GM12878 (cell line): ENCODE measurements around the gene FRMPD2. TPM values are rescaled to one million over a fixed set of nuclear protein-coding genes. Genes with fewer than 3 reads are reported as not detected.

ENCODE experiments used
- ATAC-seq: fragments of 200-7000 bp; cut with Tn5 transposase; 3 replicates; pipeline ENCODE4 v1.9.1; 2020; ENCODE audit warnings: mild to moderate bottlenecking, moderate library complexity
- BruUV-seq: library from RNA; stranded (reverse); fragments of 400-500 nt; replicated peaks from 2 replicates; lab custom pipeline; 2021; lab: Mats Ljungman, UMichigan
- CTCF ChIA-PET: fragments of 300-600 bp; sonication (Branson Sonifier 250); formaldehyde crosslinking; extraction: SDS; loops from one replicate; lab custom pipeline; 2021; ENCODE audit warnings: inconsistent platforms; lab: Yijun Ruan, JAX
- POLR2A ChIA-PET: fragments of 350-600 bp; formaldehyde crosslinking; extraction: SDS; loops from one replicate; lab custom pipeline; 2021; ENCODE audit warnings: inconsistent platforms; lab: Charles Lee
- RAD21 ChIA-PET: fragments of 300-600 bp; sonication (Branson Sonifier 250); formaldehyde crosslinking; loops from one replicate; lab custom pipeline; 2023; ENCODE audit warnings: antibody characterized with exemption; ENCODE audit not compliant: unreplicated experiment; lab: Charles Lee
- SMC1A ChIA-PET: fragments of 300-600 bp; sonication (Branson Sonifier 250); formaldehyde crosslinking; loops from one replicate; lab custom pipeline; 2023; ENCODE audit not compliant: unreplicated experiment, uncharacterized antibody; lab: Charles Lee
- DNase-seq: peaks from one replicate; pipeline ENCODE4 v3.0.0-alpha.2; 2011; ENCODE audit warnings: low read depth, low spot score
- FAIRE-seq: peaks from 3 replicates; lab custom pipeline; 2011; peaks lifted over from hg19 to GRCh38; lab: Jason Lieb, UNC
- H2AFZ ChIP-seq: 2 replicates; pipeline ENCODE4 v1.6.0; 2011; ENCODE audit warnings: low read depth, low read length, control low read depth; ENCODE audit not compliant: control insufficient read depth
- H3K27ac ChIP-seq: 2 replicates; pipeline ENCODE4 v1.5.1; 2011; ENCODE audit warnings: control low read depth; ENCODE audit not compliant: control insufficient read depth, insufficient read depth
- H3K27me3 ChIP-seq, 2 experiments: replicated peaks in 1 of 2; 2 replicates each; pipeline versions ENCODE4 v1.6.0 to v1.6.1; 2011; ENCODE audit warnings: low read length in 1 of 2; ENCODE audit not compliant: control insufficient read depth in 2 of 2, insufficient read depth in 2 of 2
- H3K36me3 ChIP-seq, 2 experiments: 2 replicates each; pipeline ENCODE4 v1.5.1; 2011; ENCODE audit warnings: low read length in 1 of 2; ENCODE audit not compliant: control insufficient read depth in 2 of 2, insufficient read depth in 2 of 2
- H3K4me1 ChIP-seq: 2 replicates; pipeline ENCODE4 v1.6.1; 2011; ENCODE audit warnings: mild to moderate bottlenecking, low read length, moderate library complexity, mixed read lengths; ENCODE audit not compliant: control insufficient read depth, insufficient read depth
- H3K4me2 ChIP-seq: 2 replicates; pipeline ENCODE4 v1.6.0; 2011; ENCODE audit warnings: control low read depth; ENCODE audit not compliant: control insufficient read depth, insufficient read depth
- H3K4me3 ChIP-seq: fragments of 200-600 bp; sonication (generic); 2 replicates; pipeline ENCODE4 v1.5.1; 2016
- H3K79me2 ChIP-seq: 2 replicates; pipeline ENCODE4 v1.6.0; 2011; ENCODE audit warnings: low read length; ENCODE audit not compliant: control insufficient read depth, insufficient read depth
- H3K9ac ChIP-seq: 2 replicates; pipeline ENCODE4 v1.8.0; 2011; ENCODE audit warnings: low read length, control low read depth, mixed read lengths; ENCODE audit not compliant: control insufficient read depth, insufficient read depth
- H3K9me3 ChIP-seq: replicated peaks from 3 replicates; pipeline ENCODE4 v1.5.1; 2011; ENCODE audit warnings: mild to moderate bottlenecking, low read length; ENCODE audit not compliant: control insufficient read depth, insufficient read depth
- H4K20me1 ChIP-seq: 2 replicates; pipeline ENCODE4 v1.6.0; 2011; ENCODE audit not compliant: control insufficient read depth, insufficient read depth
- CEBPB ChIP-seq, 2 experiments: fragments of 150-350 bp in 1 of 2; IDR thresholded peaks; 2 replicates each; pipeline ENCODE4 v1.6.1; 2012 to 2014; ENCODE audit warnings: low read depth in 2 of 2, low read length in 2 of 2, borderline replicate concordance in 1 of 2, inconsistent platforms in 1 of 2
- CHD1 ChIP-seq: IDR thresholded peaks from 2 replicates; pipeline ENCODE4 v1.6.1; 2012; ENCODE audit warnings: low read depth, low read length, improper control_type of control experiment
- IKZF2 ChIP-seq, 2 experiments: fragments of 450-650 bp; IDR thresholded peaks; 2 replicates each; pipeline ENCODE4 v1.6.1; 2017; ENCODE audit warnings: mild to moderate bottlenecking in 2 of 2, moderate library complexity in 2 of 2
- POLR2A ChIP-seq: IDR thresholded peaks from 2 replicates; pipeline ENCODE4 v1.6.1; 2011; ENCODE audit warnings: low read depth, mild to moderate bottlenecking, low read length
- SREBF1 ChIP-seq: IDR thresholded peaks from 2 replicates; pipeline ENCODE4 v1.6.1; 2012; ENCODE audit warnings: mild to moderate bottlenecking, low read length
- STAT1 ChIP-seq: fragments of 450-650 bp; conservative IDR thresholded peaks from 2 replicates; pipeline ENCODE4 v1.6.1; 2014; ENCODE audit warnings: antibody characterized with exemption, mild to moderate bottlenecking
- WGBS: methylation state at CpG from one replicate; pipeline ENCODE4 v1.1.6; 2016; ENCODE audit warnings: low lambda C conversion rate; ENCODE audit not compliant: insufficient replicate concordance, insufficient coverage; ENCODE audit errors: missing lambda C conversion rate; 5-methylcytosine and 5-hydroxymethylcytosine counted together
- in situ Hi-C: fragments of 300-500 bp; cut with MboI; formaldehyde crosslinking; loops from 9 replicates; pipeline ENCODE4 v1.14.3; 2018; ENCODE audit warnings: mixed read lengths
- intact Hi-C: fragments of 100-400 bp; cut with micrococcal nuclease; formaldehyde crosslinking; loops from one replicate; pipeline ENCODE4 v1.14.2; 2022; ENCODE audit not compliant: unreplicated experiment
- polyA plus RNA-seq, 11 experiments: library from polyadenylated mRNA; depleted of rRNA in 4 of 11; unstranded in 6 of 11; stranded (reverse) in 5 of 11; fragments of >200 nt; fragmentation: Nextera tagmentation in 4 of 11; fragmentation: Illumina TruSeq in 1 of 11; extraction: Ambion mirVana in 4 of 11; extraction: Trizol in 1 of 11; gene quantifications; 1 replicate in 1 of 11; 2 replicates in 10 of 11; pipeline versions ENCODE4 v1.2.1 to v1.2.3, GENCODE V29; 2011 to 2016; ENCODE audit warnings: inconsistent platforms in 2 of 11, missing spikeins in 2 of 11, low read depth in 1 of 11
- total RNA-seq, 4 experiments: library from RNA; depleted of rRNA in 3 of 4; stranded (reverse); fragments of >200 nt in 3 of 4; fragmentation: Illumina TruSeq in 1 of 4; extraction: Trizol in 1 of 4; gene quantifications; 2 replicates each; pipeline versions ENCODE4 v1.2.1 to v1.2.3, GENCODE V29; 2013 to 2021
- TF ChIP-seq, protein P1 (sequence below): IDR thresholded peaks from 2 replicates; pipeline ENCODE4 v1.6.1; 2012; ENCODE audit warnings: improper control_type of control experiment, low read depth, low read length; ENCODE audit not compliant: insufficient replicate concordance
- TF ChIP-seq, protein P2 (sequence below): fragments of 450-650 bp; IDR thresholded peaks from 2 replicates; pipeline ENCODE4 v1.6.1; 2017; ENCODE audit warnings: mild to moderate bottlenecking, moderate library complexity

FRMPD2 gene
- total and polyA plus RNA-seq, 10 of the 15 experiments (the other 5 are each of a cell fraction or from before 2014, with no cell fraction given), result 0.38 to 5.7 (median 1.4) TPM

DNA sequence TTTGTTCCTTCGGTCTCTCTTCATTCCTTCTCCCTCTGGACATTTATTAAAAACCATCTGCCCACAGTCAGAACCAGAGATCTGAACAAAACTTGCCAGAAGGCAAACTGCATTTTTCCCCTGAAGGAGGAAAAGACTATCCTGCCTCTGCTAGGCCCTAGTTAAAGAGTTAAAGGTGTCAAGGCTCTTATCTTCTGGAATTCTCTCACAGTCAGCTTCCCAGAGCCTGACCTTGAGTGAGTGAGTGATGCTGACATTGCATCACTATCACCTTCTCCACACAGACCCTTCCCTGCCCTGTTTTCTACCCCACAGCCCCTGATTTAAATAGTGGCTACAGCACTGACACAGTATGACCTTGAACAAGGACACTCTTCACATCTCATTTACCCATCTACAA, 16.4 kb downstream of the FRMPD2 start:
- in situ Hi-C loops, result no loop called here
- H3K4me3 ChIP-seq, result no peak overlapping the region
- H3K4me2 ChIP-seq, result no peak overlapping the region
- no peaks in the 10 kb centered on the region for H3K79me2 ChIP-seq
- intact Hi-C loops, result no loop called here
- BruUV-seq, result no TSS peak
- WGBS, result 47% methylated on average over 1 of the region's 1 CpG
- H3K4me1 ChIP-seq, result no peaks in the 10 kb centered on the region
- CTCF ChIA-PET, result interaction anchor here (1.6 kb wide), 1 partner anchor 13 kb away, joined by 3 read pairs; no protein-coding TSS in a partner anchor
- H3K9ac ChIP-seq, result no peak overlapping the region
- H3K27me3 ChIP-seq, result no peaks in the 10 kb centered on the region
- DNase-seq, result no peak
- no peaks in the 10 kb centered on the region for H3K36me3 ChIP-seq
- H2AFZ ChIP-seq, result no peak overlapping the region
- H3K9me3 ChIP-seq, result no peaks in the 10 kb centered on the region; the same call in 2 of the 3 replicates
- RAD21 ChIA-PET, result no interaction called here
- POLR2A ChIA-PET, result no interaction called here
- SMC1A ChIA-PET, result interaction anchor here (0.5 kb wide), 1 partner anchor 46 kb away, joined by 3 read pairs; no protein-coding TSS in a partner anchor
- FAIRE-seq, result no peak
- no peak overlapping the region for H3K27ac ChIP-seq
- TF ChIP-seq POLR2A, result no peak
- TF ChIP-seq CHD1, result no peak
- TF ChIP-seq, protein P1, sequence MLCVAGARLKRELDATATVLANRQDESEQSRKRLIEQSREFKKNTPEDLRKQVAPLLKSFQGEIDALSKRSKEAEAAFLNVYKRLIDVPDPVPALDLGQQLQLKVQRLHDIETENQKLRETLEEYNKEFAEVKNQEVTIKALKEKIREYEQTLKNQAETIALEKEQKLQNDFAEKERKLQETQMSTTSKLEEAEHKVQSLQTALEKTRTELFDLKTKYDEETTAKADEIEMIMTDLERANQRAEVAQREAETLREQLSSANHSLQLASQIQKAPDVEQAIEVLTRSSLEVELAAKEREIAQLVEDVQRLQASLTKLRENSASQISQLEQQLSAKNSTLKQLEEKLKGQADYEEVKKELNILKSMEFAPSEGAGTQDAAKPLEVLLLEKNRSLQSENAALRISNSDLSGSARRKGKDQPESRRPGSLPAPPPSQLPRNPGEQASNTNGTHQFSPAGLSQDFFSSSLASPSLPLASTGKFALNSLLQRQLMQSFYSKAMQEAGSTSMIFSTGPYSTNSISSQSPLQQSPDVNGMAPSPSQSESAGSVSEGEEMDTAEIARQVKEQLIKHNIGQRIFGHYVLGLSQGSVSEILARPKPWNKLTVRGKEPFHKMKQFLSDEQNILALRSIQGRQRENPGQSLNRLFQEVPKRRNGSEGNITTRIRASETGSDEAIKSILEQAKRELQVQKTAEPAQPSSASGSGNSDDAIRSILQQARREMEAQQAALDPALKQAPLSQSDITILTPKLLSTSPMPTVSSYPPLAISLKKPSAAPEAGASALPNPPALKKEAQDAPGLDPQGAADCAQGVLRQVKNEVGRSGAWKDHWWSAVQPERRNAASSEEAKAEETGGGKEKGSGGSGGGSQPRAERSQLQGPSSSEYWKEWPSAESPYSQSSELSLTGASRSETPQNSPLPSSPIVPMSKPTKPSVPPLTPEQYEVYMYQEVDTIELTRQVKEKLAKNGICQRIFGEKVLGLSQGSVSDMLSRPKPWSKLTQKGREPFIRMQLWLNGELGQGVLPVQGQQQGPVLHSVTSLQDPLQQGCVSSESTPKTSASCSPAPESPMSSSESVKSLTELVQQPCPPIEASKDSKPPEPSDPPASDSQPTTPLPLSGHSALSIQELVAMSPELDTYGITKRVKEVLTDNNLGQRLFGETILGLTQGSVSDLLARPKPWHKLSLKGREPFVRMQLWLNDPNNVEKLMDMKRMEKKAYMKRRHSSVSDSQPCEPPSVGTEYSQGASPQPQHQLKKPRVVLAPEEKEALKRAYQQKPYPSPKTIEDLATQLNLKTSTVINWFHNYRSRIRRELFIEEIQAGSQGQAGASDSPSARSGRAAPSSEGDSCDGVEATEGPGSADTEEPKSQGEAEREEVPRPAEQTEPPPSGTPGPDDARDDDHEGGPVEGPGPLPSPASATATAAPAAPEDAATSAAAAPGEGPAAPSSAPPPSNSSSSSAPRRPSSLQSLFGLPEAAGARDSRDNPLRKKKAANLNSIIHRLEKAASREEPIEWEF, result no peak
- TF ChIP-seq, protein P2, sequence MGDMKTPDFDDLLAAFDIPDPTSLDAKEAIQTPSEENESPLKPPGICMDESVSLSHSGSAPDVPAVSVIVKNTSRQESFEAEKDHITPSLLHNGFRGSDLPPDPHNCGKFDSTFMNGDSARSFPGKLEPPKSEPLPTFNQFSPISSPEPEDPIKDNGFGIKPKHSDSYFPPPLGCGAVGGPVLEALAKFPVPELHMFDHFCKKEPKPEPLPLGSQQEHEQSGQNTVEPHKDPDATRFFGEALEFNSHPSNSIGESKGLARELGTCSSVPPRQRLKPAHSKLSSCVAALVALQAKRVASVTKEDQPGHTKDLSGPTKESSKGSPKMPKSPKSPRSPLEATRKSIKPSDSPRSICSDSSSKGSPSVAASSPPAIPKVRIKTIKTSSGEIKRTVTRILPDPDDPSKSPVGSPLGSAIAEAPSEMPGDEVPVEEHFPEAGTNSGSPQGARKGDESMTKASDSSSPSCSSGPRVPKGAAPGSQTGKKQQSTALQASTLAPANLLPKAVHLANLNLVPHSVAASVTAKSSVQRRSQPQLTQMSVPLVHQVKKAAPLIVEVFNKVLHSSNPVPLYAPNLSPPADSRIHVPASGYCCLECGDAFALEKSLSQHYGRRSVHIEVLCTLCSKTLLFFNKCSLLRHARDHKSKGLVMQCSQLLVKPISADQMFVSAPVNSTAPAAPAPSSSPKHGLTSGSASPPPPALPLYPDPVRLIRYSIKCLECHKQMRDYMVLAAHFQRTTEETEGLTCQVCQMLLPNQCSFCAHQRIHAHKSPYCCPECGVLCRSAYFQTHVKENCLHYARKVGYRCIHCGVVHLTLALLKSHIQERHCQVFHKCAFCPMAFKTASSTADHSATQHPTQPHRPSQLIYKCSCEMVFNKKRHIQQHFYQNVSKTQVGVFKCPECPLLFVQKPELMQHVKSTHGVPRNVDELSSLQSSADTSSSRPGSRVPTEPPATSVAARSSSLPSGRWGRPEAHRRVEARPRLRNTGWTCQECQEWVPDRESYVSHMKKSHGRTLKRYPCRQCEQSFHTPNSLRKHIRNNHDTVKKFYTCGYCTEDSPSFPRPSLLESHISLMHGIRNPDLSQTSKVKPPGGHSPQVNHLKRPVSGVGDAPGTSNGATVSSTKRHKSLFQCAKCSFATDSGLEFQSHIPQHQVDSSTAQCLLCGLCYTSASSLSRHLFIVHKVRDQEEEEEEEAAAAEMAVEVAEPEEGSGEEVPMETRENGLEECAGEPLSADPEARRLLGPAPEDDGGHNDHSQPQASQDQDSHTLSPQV, result no peak
- no peak for TF ChIP-seq IKZF2 (IDR thresholded peaks at IDR 0.05)
- TF ChIP-seq STAT1, result no peak
- no peak for TF ChIP-seq CEBPB (IDR thresholded peaks at IDR 0.05; ENCODE audit: borderline replicate concordance in 1 of 2, low read depth in 2 of 2, low read length in 2 of 2)
- no peak for TF ChIP-seq SREBF1
- no peaks in the 10 kb centered on the region for H4K20me1 ChIP-seq
- ATAC-seq, result no peak
